Measurements from ENCODE around the gene NSG1.

NSG1 gene

GRCh38 chr4:4405358-4405962, 18.6 kb downstream of the NSG1 start:
- no peak for DNase-seq (ENCODE audit: low read depth)
- TF ChIP-seq, protein P1, sequence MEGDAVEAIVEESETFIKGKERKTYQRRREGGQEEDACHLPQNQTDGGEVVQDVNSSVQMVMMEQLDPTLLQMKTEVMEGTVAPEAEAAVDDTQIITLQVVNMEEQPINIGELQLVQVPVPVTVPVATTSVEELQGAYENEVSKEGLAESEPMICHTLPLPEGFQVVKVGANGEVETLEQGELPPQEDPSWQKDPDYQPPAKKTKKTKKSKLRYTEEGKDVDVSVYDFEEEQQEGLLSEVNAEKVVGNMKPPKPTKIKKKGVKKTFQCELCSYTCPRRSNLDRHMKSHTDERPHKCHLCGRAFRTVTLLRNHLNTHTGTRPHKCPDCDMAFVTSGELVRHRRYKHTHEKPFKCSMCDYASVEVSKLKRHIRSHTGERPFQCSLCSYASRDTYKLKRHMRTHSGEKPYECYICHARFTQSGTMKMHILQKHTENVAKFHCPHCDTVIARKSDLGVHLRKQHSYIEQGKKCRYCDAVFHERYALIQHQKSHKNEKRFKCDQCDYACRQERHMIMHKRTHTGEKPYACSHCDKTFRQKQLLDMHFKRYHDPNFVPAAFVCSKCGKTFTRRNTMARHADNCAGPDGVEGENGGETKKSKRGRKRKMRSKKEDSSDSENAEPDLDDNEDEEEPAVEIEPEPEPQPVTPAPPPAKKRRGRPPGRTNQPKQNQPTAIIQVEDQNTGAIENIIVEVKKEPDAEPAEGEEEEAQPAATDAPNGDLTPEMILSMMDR (conservative IDR thresholded peaks at IDR 0.05; ENCODE audit: control insufficient read depth, insufficient read depth, low read depth, low read length), result no peak
- H3K4me3 ChIP-seq (ENCODE audit: control insufficient read depth, low read depth, low read length), result no peak overlapping the region

GRCh38 chr4:4406455-4407298, 19.8 kb downstream of the NSG1 start:
- no peak for DNase-seq (ENCODE audit: low read depth)
- H3K4me3 ChIP-seq (ENCODE audit: control insufficient read depth, low read depth, low read length), result no peak overlapping the region
- TF ChIP-seq, protein P1 (conservative IDR thresholded peaks at IDR 0.05; ENCODE audit: control insufficient read depth, insufficient read depth, low read depth, low read length), result no peak

- TF ChIP-seq, protein P1 (conservative IDR thresholded peaks at IDR 0.05; ENCODE audit: control insufficient read depth, insufficient read depth, low read depth, low read length), result no peak
- no peak for DNase-seq (ENCODE audit: low read depth)
- no peak overlapping the region for H3K4me3 ChIP-seq (ENCODE audit: control insufficient read depth, low read depth, low read length)
These were observed 20.6 kb downstream of the NSG1 start for GRCh38 chr4:4407299-4408131.

DNA sequence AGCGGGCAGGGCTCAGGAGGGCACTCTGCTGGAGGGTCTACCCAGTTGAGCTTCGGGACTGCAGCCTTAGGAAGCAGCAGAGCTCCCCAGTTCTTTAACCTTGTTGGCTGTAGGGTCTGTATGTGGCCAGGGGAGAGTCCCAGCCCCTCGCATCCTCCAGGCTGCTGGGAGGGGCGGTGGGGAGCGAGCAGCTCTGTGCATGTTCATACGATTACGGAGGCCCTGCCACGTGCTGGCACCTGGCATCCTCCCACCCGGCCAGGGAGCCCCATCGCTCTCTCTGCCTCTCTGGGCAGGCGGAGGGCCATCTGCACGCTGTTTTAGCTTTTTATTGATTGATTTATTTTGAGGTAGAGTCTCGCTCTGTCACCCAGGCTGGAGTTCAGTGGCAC, 21.2 kb downstream of the NSG1 start:
- TF ChIP-seq, protein P1 (conservative IDR thresholded peaks at IDR 0.05; ENCODE audit: control insufficient read depth, insufficient read depth, low read depth, low read length), result no peak
- DNase-seq (ENCODE audit: low read depth), result no peak

DNA sequence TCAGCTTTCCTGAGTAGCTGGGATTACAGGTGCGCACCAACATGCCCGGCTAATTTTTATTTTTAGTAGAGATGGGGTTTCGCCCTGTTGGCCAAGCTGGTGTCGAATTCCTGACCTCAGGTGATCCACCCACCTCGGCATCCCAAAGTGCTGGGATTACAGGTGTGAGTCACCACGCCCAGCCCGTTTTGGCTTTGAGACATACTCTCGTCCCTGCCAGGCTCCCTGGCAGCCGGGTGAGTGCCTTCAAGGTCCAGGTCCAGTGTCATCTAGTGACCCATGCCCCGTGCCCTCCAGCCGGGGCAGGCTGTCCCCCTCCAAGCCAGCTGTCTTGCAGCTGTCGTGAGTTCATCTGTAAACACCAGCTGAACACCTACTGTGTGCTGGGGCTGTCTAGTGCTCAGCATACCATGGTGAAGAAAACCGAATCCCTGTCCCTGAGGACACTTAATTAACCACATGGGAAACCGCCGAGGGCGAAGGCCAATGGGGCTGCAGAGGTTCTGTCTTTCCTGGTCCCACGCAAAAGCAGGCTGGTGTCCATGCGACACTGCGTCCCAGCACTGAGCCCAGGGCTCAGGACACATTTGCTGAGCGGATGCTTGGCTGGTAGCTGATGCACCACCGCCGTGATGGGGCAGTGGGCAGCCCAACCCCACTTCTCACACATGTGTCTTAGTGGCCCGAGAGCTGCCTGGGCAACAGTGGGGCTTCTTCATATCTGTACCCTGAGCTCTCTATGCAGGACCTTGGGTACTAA, 21.9 kb downstream of the NSG1 start:
- DNase-seq (ENCODE audit: low read depth), result no peak
- TF ChIP-seq, protein P1 (conservative IDR thresholded peaks at IDR 0.05; ENCODE audit: control insufficient read depth, insufficient read depth, low read depth, low read length), result no peak
- no peak overlapping the region for H3K4me3 ChIP-seq (ENCODE audit: control insufficient read depth, low read depth, low read length)

More for the DNA sequence above, 21.2 kb downstream of the NSG1 start:
- no peak overlapping the region for H3K4me3 ChIP-seq (ENCODE audit: control insufficient read depth, low read depth, low read length)
